ENCODE data around the gene FAM20A. TPM values are rescaled to one million over a fixed set of nuclear protein-coding genes. Genes with fewer than 3 reads are reported as not detected.

FAM20A gene
- total RNA-seq, 1 experiment from 2014 or later = 1.3 TPM

DNA sequence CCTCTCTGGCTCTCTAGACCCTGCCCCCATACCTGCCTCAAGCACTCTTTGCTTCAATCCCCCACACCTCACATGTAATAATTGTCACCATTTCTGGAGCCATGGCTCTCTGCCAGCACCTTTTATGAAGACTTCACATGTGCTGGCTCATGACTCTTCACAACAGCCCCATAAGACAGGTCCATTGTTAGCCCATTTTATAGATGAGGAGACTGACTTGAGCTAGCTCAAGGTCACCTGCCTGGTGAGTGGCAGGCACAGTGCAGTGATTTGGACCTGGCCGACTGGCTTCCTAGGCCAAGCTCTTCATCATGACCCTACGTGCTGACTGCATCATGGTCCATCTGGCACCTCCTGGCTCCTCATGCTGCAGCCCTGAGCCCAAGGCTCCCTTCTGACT lies 25.0 kb downstream of the FAM20A start:
- no peaks in the 10 kb centered on the region for H3K9me3 Mint-ChIP-seq (ENCODE audit: low read depth, unreplicated experiment)
- CTCF ChIA-PET = no interaction called here
- intact Hi-C loops (cut with micrococcal nuclease; ENCODE audit: unreplicated experiment) = no loop called here
- BruUV-seq (replicated peaks) = no TSS peak
- peaks cover 2% of the 10 kb centered on the region for H3K4me1 Mint-ChIP-seq (ENCODE audit: low read depth, unreplicated experiment)
- no peak overlapping the region for H3K27ac Mint-ChIP-seq (ENCODE audit: unreplicated experiment)
- no peak for DNase-seq
- H3K4me3 Mint-ChIP-seq (ENCODE audit: low read depth, unreplicated experiment) = no peak overlapping the region
- no peak for TF ChIP-seq CTCF (IDR thresholded peaks at IDR 0.05; ENCODE audit: unreplicated experiment)
- H3K36me3 Mint-ChIP-seq (ENCODE audit: insufficient read depth, unreplicated experiment) = no peaks in the 10 kb centered on the region
- no peaks in the 10 kb centered on the region for H3K27me3 Mint-ChIP-seq (ENCODE audit: unreplicated experiment)

- Mint-ChIP-seq H3K4me3 (ENCODE audit: low read depth, unreplicated experiment) (no peak overlapping the region), H3K36me3 (ENCODE audit: insufficient read depth, unreplicated experiment) (no peaks in the 10 kb centered on the region), H3K9me3 (ENCODE audit: low read depth, unreplicated experiment) (no peaks in the 10 kb centered on the region), H3K27me3 (ENCODE audit: unreplicated experiment) (peaks cover 18% of the 10 kb centered on the region), H3K4me1 (ENCODE audit: low read depth, unreplicated experiment) (no peaks in the 10 kb centered on the region), H3K27ac (ENCODE audit: unreplicated experiment) (no peak overlapping the region)
- no peak for DNase-seq
- CTCF ChIA-PET = interaction anchor here (0.6 kb wide), 1 partner anchor 149 kb away, joined by 3 read pairs; no protein-coding TSS in a partner anchor
- no peak for TF ChIP-seq CTCF (IDR thresholded peaks at IDR 0.05; ENCODE audit: unreplicated experiment)
- BruUV-seq (replicated peaks) = no TSS peak
- intact Hi-C loops (cut with micrococcal nuclease; ENCODE audit: unreplicated experiment) = no loop called here
These were observed 27.8 kb downstream of the FAM20A start for GRCh38 chr17:68573338-68573737.

- BruUV-seq (replicated peaks) = no TSS peak
- CTCF ChIA-PET = interaction anchor here (0.5 kb wide), 1 partner anchor 57 kb away, joined by 4 read pairs; no protein-coding TSS in a partner anchor
- Mint-ChIP-seq H3K9me3 (ENCODE audit: low read depth, unreplicated experiment) (no peaks in the 10 kb centered on the region), H3K36me3 (ENCODE audit: insufficient read depth, unreplicated experiment) (no peaks in the 10 kb centered on the region), H3K27me3 (ENCODE audit: unreplicated experiment) (peaks cover 18% of the 10 kb centered on the region), H3K4me3 (ENCODE audit: low read depth, unreplicated experiment) (no peak overlapping the region), H3K4me1 (ENCODE audit: low read depth, unreplicated experiment) (no peaks in the 10 kb centered on the region), H3K27ac (ENCODE audit: unreplicated experiment) (no peak overlapping the region)
- no peak for TF ChIP-seq CTCF (IDR thresholded peaks at IDR 0.05; ENCODE audit: unreplicated experiment)
- intact Hi-C loops (cut with micrococcal nuclease; ENCODE audit: unreplicated experiment) = no loop called here
- DNase-seq = no peak
These were observed 28.9 kb downstream of the FAM20A start for GRCh38 chr17:68572138-68572842.

DNA sequence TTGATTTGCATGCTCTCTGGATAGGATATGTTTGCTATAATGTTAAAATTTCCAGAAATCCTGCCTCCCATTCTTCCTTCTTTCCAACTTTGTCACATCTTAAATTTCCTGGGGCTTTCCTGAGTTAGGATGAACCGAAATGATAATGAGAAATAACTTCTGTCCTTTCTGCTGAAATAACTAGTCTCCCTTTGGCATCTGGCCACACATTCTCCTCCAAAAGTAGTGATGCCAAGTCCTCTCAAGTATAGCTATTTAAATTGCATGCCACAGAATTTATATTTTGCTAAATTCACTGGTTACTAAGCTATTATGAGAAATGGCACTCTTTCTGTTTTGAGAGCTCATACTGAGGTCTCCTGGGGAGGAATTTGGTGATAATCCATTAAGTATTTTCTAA lies 30.6 kb downstream of the FAM20A start:
- peaks cover 33% of the 10 kb centered on the region for H3K27me3 Mint-ChIP-seq (ENCODE audit: unreplicated experiment)
- no peak for DNase-seq
- H3K9me3 Mint-ChIP-seq (ENCODE audit: low read depth, unreplicated experiment) = no peaks in the 10 kb centered on the region
- BruUV-seq (replicated peaks) = no TSS peak
- CTCF ChIA-PET = no interaction called here
- no peak overlapping the region for H3K4me3 Mint-ChIP-seq (ENCODE audit: low read depth, unreplicated experiment)
- no peaks in the 10 kb centered on the region for H3K36me3 Mint-ChIP-seq (ENCODE audit: insufficient read depth, unreplicated experiment)
- H3K4me1 Mint-ChIP-seq (ENCODE audit: low read depth, unreplicated experiment) = no peaks in the 10 kb centered on the region
- intact Hi-C loops (cut with micrococcal nuclease; ENCODE audit: unreplicated experiment) = no loop called here
- H3K27ac Mint-ChIP-seq (ENCODE audit: unreplicated experiment) = no peak overlapping the region
- TF ChIP-seq CTCF (IDR thresholded peaks at IDR 0.05; ENCODE audit: unreplicated experiment) = no peak
